Measurements from ENCODE around the gene PES1. TPM values are rescaled to one million over a fixed set of nuclear protein-coding genes. Genes with fewer than 3 reads are reported as not detected.

The PES1 gene
- total RNA-seq, 1 donor from 2014 or later, result 88.7 TPM

DNA sequence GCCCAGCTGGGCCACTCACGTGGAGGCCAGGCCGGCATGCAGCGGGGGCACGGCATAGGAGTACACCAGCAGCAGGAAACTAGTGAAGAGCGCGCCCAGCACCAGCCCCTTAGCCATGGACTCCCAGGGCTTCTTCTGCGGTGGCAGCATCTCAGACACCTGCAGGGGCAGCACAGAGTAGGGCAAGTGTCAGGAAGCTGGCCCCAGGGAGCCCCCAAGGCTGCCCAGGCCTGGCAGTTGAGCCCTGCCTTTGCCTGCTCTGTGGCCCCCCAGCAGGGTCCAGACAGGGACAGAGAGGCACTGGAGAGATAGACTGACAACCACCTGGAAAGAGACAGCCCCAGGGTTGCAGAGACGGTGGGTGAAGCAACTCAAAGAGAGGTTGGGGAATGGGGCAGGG is 34.5 kb downstream of the PES1 start:
- H3K9me3 ChIP-seq (ENCODE audit: insufficient read depth, low read depth, low read length), result no peaks in the 10 kb centered on the region
- H3K4me2 ChIP-seq (ENCODE audit: low read length), result no peak overlapping the region
- Mint-ChIP-seq H3K4me1 (ENCODE audit: low read depth, unreplicated experiment) (no peaks in the 10 kb centered on the region), H3K27ac (ENCODE audit: unreplicated experiment) (no peak overlapping the region), H3K27me3 (ENCODE audit: low read depth, unreplicated experiment) (peaks cover 1% of the 10 kb centered on the region), H3K9me3 (ENCODE audit: unreplicated experiment) (no peaks in the 10 kb centered on the region), H3K36me3 (ENCODE audit: low read depth, unreplicated experiment) (no peaks in the 10 kb centered on the region), H3K4me3 (ENCODE audit: unreplicated experiment) (no peak overlapping the region)
- H3K27me3 ChIP-seq (ENCODE audit: insufficient read depth, low read length), result no peaks in the 10 kb centered on the region
- H3K4me1 ChIP-seq (ENCODE audit: insufficient read depth, low read length), result peaks cover 6% of the 10 kb centered on the region
- H3K4me3 ChIP-seq (ENCODE audit: insufficient read depth, low read depth, low read length), result no peak overlapping the region
- H3K9ac ChIP-seq (ENCODE audit: low read length), result no peak overlapping the region
- H3K36me3 ChIP-seq (ENCODE audit: insufficient read depth, low read length), result no peaks in the 10 kb centered on the region
- FAIRE-seq, result no peak
- no peaks in the 10 kb centered on the region for H3K79me2 ChIP-seq (ENCODE audit: insufficient read depth, low read length)
- H2AFZ ChIP-seq (ENCODE audit: low read depth, low read length), result no peak overlapping the region
- no peaks in the 10 kb centered on the region for H4K20me1 ChIP-seq (ENCODE audit: insufficient read depth, low read length)
- TF ChIP-seq, protein P1, sequence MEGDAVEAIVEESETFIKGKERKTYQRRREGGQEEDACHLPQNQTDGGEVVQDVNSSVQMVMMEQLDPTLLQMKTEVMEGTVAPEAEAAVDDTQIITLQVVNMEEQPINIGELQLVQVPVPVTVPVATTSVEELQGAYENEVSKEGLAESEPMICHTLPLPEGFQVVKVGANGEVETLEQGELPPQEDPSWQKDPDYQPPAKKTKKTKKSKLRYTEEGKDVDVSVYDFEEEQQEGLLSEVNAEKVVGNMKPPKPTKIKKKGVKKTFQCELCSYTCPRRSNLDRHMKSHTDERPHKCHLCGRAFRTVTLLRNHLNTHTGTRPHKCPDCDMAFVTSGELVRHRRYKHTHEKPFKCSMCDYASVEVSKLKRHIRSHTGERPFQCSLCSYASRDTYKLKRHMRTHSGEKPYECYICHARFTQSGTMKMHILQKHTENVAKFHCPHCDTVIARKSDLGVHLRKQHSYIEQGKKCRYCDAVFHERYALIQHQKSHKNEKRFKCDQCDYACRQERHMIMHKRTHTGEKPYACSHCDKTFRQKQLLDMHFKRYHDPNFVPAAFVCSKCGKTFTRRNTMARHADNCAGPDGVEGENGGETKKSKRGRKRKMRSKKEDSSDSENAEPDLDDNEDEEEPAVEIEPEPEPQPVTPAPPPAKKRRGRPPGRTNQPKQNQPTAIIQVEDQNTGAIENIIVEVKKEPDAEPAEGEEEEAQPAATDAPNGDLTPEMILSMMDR (IDR thresholded peaks at IDR 0.05; ENCODE audit: insufficient read depth, low read depth, low read length), result no peak
- TF ChIP-seq EZH2 (IDR thresholded peaks at IDR 0.05; ENCODE audit: insufficient read depth, low read length), result no peak
- DNase-seq (ENCODE audit: low read depth), result no peak
- H3K27ac ChIP-seq (ENCODE audit: low read depth, low read length), result no peak overlapping the region

DNA sequence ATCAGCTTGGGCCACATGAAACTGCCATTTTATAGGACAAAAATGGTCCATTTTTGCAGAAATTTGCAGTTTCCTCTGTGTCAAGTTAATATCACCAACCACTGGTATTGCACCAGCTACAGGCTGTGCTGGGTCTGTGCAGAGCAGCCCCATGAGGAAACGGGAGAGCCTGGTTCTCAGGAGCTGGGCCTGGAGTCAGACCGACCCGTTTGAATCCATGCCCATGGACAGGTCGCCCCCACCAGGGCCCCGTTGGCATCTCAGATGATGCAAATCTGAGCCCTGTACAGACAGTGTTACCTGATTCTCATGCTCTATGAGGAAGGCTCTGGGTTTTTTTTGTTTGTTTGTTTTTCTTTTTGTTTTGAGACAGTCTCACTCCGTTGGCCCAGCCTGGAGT is 35.3 kb downstream of the PES1 start:
- Histone ChIP-seq H3K36me3 (ENCODE audit: insufficient read depth, low read length) (no peaks in the 10 kb centered on the region), H3K9ac (ENCODE audit: low read length) (no peak overlapping the region), H4K20me1 (ENCODE audit: insufficient read depth, low read length) (no peaks in the 10 kb centered on the region), H3K27ac (ENCODE audit: low read depth, low read length) (no peak overlapping the region), H3K4me3 (ENCODE audit: insufficient read depth, low read depth, low read length) (no peak overlapping the region), H2AFZ (ENCODE audit: low read depth, low read length) (no peak overlapping the region), H3K79me2 (ENCODE audit: insufficient read depth, low read length) (no peaks in the 10 kb centered on the region), H3K4me1 (ENCODE audit: insufficient read depth, low read length) (peaks cover 2% of the 10 kb centered on the region), H3K27me3 (ENCODE audit: insufficient read depth, low read length) (no peaks in the 10 kb centered on the region), H3K4me2 (ENCODE audit: low read length) (no peak overlapping the region), H3K9me3 (ENCODE audit: insufficient read depth, low read depth, low read length) (no peaks in the 10 kb centered on the region)
- Mint-ChIP-seq H3K27ac (ENCODE audit: unreplicated experiment) (no peak overlapping the region), H3K9me3 (ENCODE audit: unreplicated experiment) (no peaks in the 10 kb centered on the region), H3K27me3 (ENCODE audit: low read depth, unreplicated experiment) (peaks cover 1% of the 10 kb centered on the region), H3K4me1 (ENCODE audit: low read depth, unreplicated experiment) (no peaks in the 10 kb centered on the region), H3K36me3 (ENCODE audit: low read depth, unreplicated experiment) (no peaks in the 10 kb centered on the region), H3K4me3 (ENCODE audit: unreplicated experiment) (no peak overlapping the region)
- no peak for FAIRE-seq
- TF ChIP-seq EZH2 (IDR thresholded peaks at IDR 0.05; ENCODE audit: insufficient read depth, low read length), result no peak
- TF ChIP-seq, protein P1 (IDR thresholded peaks at IDR 0.05; ENCODE audit: insufficient read depth, low read depth, low read length), result no peak
- no peak for DNase-seq (ENCODE audit: low read depth)

DNA sequence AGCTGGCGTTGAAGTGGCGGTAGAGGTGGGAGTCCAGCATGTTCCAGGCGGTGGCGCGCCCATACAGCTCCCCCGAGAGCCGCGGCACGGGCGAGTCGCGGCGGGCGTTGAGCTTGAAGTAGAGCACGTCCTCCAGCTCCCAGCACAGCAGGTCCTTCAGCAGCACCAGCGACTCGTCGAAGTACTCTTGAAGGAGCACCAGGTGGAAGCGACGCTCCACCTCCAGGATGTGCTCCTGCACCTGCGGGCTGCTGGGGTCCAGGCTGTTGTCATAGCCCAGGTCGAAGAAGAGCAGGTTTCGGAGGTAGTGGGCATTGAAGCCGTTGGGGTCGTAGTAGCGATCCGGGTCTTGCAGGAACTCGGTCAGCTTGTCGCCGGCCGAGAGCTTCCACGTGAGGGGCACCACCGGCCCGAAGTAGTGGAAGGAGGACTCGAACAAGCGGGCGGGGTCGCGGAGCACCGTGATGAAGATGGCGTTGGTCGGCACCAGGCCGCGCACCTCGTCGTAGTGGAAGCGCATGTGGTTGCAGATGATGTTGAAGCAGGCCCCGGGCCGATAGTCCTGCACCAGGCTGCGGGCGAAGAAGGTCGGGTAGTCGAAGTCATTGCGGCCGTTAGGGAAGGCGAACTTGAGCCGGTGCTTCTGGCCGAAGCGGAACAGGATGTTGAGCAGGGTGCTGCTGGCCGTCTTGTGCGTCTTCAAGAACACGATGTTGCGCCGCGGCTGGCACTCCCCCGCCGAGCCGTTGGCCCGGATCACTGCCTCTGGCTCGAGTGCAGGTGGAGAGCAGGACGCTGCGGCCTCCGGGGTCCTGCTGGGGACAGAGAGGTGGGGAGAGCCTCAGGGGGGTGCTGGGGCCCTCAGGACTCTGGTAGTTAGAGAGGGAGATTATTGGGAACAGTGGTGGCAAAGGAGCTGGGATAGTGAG is 36.2 kb downstream of the PES1 start:
- Histone ChIP-seq H3K36me3 (ENCODE audit: insufficient read depth, low read length) (no peaks in the 10 kb centered on the region), H3K27me3 (ENCODE audit: insufficient read depth, low read length) (no peaks in the 10 kb centered on the region), H2AFZ (ENCODE audit: low read depth, low read length) (no peak overlapping the region), H3K27ac (ENCODE audit: low read depth, low read length) (no peak overlapping the region), H4K20me1 (ENCODE audit: insufficient read depth, low read length) (no peaks in the 10 kb centered on the region), H3K79me2 (ENCODE audit: insufficient read depth, low read length) (no peaks in the 10 kb centered on the region), H3K9me3 (ENCODE audit: insufficient read depth, low read depth, low read length) (no peaks in the 10 kb centered on the region), H3K4me3 (ENCODE audit: insufficient read depth, low read depth, low read length) (no peak overlapping the region), H3K9ac (ENCODE audit: low read length) (no peak overlapping the region), H3K4me1 (ENCODE audit: insufficient read depth, low read length) (no peaks in the 10 kb centered on the region), H3K4me2 (ENCODE audit: low read length) (no peak overlapping the region)
- no peaks in the 10 kb centered on the region for H3K9me3 Mint-ChIP-seq (ENCODE audit: unreplicated experiment)
- H3K4me1 Mint-ChIP-seq (ENCODE audit: low read depth, unreplicated experiment), result no peaks in the 10 kb centered on the region
- FAIRE-seq (no peak), DNase-seq (ENCODE audit: low read depth) (no peak)
- TF ChIP-seq EZH2 (IDR thresholded peaks at IDR 0.05; ENCODE audit: insufficient read depth, low read length), result no peak
- TF ChIP-seq, protein P1 (IDR thresholded peaks at IDR 0.05; ENCODE audit: insufficient read depth, low read depth, low read length), result no peak
- no peak overlapping the region for H3K27ac Mint-ChIP-seq (ENCODE audit: unreplicated experiment)
- H3K4me3 Mint-ChIP-seq (ENCODE audit: unreplicated experiment), result no peak overlapping the region
- H3K36me3 Mint-ChIP-seq (ENCODE audit: low read depth, unreplicated experiment), result no peaks in the 10 kb centered on the region
- H3K27me3 Mint-ChIP-seq (ENCODE audit: low read depth, unreplicated experiment), result peaks cover 1% of the 10 kb centered on the region

All from astrocyte (in vitro differentiated cells and primary cell).